Hematopoietic multipotent progenitor cell treated with erythropoietin and hydrocortisone succinate and interleukin-3 and kit ligand, for 4 days (in vitro differentiated cells): ENCODE results near the gene NTNG1.
"Not testable (repeated sequence)": the region's sequence is repeated elsewhere in the genome, so short reads cannot be mapped to it uniquely, and the experiment has no call there.

Experiments
- DNase-seq: peaks from one replicate; pipeline ENCODE4 v3.0.0-alpha.2; 2015

NTNG1 gene

DNA sequence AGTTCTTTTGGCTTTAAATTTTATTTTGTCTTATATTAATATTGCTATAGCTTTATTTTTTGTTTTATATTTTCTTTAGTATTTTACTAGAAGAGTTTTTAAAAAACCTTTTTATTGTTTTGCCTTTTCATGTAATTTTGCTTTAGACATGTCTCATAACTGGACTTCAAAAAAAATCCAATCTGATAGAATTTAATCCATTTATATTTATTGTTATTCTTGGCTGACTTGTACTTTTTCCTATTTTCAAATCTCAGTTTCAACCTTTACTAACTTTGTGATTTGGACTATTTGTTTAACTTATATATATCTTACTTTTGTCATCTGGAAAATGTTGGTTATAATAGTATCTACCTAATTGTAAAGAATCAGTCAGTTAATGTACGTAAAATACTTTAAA lies 61.2 kb downstream of the NTNG1 start:
- DNase-seq = no peak

DNA sequence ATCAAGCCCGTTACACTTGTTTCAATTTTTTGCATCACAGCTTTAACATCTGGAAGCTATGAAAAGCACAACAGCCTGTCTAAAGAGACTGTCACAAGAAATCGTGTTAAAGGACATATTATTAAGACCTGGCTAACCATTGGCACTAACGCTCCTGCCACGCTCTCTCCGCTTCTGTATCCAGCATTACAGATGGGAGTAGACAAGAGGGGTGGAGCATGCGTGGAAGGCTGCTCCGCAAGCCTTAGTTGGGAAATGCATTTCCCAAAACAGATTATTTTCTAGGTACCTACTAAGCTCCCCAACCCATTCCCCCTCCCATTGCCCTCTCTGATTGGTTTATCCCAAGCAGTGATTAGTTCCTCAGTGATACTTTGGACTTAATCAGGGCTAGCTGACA lies 72.4 kb downstream of the NTNG1 start:
- DNase-seq = no peak

DNA sequence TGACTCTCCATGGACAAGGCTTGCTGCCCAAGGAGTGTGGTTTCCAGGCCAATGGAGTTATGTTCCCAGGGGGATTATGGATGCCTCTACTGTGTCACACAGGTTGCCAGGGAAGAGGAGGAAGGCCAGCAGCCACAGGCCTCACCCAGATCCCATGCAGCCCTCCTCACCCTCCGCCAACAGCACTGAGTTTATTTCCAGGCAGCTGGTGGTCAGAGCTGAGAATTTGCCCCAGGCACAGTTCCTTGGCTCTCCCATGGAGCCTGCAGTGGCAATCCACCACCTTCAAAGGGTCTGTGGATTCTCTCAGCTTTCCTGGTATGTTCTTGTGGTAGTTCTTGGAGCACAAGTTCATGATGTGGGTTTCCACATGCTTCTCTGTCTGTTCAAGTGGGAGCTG lies 79.2 kb downstream of the NTNG1 start:
- DNase-seq = no peak

DNA sequence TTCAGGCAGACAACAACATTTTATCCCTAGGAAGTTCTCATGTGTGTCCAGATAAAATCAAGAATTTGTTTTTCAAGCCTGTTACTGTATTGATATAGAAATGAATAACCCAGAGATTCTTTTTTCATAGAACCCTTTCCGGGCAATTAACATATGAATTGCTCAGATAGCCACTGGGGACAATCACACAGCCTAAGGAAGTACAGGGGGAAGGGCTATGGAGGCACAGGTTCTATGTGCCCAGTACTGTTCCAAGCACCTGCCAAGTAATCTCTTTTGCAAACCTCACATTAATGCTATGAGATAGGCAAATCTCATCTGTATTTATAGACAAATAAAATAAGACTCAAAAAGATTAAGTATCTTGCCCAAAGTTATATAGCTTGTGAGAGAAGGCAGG lies 84.9 kb downstream of the NTNG1 start:
- DNase-seq = no peak

DNA sequence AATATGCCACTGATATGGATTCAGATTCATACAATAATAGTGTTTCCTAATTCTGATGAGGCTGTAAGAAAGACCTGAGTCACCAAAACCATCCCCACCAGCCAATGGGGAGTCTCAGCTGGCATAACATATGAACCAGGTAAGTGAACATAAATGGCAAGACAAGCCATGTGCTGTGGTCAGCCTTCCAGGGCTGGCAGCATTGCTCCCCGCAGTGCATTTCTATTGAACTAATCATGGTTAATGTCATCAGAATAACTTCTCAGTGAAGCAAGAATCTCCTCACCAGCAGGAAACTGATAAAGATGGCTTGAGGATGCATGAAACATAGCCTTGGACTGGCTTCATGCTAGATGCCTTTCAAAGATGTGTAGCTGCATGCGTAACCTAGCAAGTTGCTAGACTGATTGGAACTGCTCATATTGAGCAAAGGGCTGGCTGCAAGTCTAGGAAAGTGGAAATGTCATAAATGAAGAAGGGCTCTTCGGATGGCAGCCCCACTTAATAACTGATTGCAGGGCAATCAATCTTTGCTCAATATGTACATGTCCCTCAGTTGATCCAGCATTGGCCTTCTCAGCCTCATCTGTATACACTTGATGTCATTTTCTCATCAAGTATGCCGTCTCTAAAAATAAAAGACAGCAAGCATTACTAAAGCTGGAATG lies 88.0 kb downstream of the NTNG1 start:
- no peak for DNase-seq

DNA sequence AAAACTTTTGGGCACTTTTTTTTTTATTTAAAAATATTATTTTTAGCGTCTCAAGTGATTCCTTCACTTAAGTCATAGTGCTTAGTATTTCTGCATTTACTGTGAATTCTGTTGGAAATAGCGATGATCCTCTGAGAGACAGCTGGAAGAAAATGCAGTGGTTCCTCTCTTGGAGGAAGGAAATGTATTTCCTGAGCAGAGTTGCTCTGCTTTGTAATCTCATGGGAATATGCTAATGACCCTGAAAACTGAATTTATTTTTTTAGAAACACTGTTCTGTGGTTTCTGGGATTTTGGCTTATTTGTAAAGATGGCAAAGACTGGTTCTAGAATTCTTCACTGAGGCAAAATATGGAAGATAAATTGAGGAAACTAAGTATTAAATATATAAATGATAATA lies 88.9 kb downstream of the NTNG1 start:
- DNase-seq = no peak

DNA sequence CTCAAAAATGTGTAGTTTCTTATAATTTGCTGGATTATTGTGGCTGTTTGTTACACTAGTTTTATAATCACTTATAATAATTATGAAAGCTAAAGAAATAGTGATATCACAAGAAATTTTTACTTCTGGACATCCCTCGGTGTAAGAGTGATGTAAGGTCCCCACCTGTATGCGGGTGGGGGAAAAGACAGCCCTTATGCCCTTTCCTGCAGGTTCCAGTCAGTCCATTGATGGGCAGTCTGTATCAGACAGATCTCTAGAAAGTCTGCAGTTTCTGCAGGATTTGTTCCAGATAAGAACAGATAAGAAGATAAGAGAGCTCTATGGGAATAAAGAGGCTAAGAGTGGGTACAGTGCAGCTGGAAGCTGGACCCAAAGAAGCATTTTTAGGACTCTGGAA lies 89.3 kb downstream of the NTNG1 start:
- no peak for DNase-seq

DNA sequence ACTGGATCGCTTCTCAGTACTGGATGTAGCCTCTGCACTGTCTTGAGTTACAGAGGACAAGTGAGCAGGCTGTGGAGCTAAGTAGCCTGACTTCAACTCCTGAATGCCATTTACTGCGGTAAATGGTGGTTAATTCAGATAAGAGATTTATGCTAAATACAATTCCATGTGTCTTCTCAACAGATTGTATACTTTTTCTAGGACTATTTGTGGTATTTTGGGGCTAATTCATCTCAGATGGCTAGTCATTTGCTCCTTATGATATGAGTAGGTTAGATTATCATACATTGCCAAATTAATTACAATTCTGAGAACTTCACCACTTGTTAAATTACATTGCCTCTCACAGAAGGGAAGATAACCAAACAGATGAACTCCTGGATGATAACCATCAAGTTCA lies 90.5 kb downstream of the NTNG1 start:
- DNase-seq = no peak

DNA sequence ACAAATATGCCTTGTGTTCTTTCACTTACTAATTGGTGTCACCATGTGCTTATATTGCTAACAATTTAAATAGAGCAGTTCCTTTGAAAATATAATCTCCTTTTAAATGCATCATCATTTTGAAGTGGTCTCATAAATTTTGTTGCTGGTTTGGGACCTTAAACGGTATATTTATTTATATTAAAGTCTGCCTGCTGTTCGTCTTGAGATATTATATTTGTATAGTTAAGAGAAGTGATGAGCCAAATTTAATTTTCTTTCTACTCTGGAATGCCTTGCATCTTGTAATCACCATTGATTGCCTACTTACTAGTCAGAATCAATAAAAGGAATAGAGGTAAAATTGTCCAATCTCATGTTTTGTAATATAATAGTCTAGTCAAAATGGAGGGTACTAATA lies 91.6 kb downstream of the NTNG1 start:
- no peak for DNase-seq

DNA sequence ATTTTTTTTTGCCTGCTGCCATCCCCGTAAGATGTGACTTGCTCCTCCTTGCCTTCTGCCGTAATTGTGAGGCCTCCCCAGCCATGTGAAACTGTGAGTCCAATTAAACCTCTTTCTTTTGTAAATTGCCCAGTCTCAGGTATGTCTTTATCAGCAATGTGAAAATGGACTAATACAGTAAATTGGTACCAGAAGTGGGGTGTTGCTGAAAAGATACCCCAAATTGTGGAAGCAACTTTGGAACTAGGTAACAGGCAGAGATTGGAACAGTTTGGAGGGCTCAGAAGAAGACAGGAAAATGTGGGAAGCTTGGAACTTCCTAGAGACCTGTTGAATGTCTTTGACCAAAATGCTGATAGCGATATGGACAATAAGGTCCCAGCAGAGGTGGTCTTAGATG lies 95.9 kb downstream of the NTNG1 start:
- not testable (repeated sequence) for DNase-seq

DNA sequence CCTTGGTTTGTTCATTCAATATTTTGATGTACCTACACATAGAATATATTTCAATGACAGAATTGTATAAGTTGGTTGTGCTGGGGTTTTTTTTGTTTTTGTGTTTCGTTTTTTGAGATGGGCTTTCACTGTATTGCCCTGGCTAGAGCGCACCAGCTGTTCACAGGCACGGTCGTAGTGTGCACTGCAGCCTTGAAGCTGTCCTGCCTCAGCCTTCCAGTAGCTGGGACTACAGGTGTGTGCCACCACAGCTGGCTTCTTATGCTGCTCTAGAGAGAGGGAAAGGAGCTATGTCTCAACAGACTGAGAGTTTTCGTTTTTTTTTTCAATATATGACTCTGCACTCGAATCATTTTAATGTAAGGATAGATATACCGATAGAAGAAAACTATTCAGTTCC lies 102.6 kb downstream of the NTNG1 start:
- no peak for DNase-seq

DNA sequence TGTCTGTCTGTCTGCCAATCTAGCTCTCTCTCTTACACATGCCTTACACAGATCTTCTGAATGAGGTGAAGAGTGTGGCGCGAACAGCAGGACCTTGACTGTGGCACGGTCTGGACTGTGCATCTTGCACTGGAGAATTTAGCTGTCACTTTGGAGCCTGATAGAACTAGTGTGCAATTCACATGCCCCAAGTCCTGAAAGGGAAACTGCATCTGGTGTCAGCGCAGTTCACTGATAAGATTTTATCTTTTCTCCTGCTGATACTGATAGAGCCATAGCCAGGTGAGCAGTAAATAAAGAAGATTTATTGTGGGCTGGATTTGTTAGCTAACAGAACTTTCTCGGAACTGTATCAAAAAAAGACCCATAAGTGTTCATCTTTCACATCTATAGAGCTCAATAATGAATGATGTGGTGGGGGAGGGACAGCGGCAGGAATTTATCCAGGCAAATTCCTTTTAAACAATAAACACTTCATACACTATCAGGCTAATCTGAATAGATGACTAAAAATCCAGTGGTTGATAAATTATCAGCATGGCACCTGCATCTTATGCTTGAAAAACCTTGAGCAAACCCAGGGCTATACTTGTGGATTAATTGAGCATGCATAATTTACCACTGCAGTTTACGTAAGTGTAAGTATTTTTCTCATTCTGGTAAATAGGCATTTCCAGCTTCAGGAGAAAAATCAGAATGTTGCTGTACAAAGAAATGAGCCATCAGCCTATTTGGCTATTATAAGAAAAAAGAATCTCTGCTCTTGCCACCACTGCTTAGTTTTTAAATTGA lies 104.1 kb downstream of the NTNG1 start:
- DNase-seq = no peak

DNA sequence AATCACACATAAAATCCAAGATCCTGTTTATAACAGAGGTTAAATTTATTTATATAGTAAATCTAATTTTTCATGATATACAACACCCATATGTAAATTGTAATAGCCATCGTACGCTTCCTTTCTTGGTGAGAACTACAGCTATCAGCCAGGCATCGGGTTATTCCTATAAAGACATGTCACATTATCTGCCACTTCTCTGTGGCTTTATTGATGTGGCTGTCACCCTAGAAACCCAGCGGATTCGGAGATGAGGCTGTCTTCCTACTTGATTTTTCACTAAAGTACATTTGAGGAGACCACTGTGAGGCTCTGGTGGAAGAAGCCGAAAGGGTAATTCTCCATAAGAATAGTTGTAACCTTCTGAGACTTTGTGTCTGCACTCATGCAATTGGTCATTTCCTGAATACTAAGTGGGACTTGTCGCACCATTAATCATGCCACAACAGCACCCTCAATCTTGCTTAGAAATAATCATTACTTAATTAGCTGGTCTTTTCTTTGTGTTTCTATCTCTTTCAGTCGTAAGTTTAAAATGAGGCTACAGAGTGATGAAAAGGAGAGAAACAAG lies 106.0 kb downstream of the NTNG1 start:
- no peak for DNase-seq

DNA sequence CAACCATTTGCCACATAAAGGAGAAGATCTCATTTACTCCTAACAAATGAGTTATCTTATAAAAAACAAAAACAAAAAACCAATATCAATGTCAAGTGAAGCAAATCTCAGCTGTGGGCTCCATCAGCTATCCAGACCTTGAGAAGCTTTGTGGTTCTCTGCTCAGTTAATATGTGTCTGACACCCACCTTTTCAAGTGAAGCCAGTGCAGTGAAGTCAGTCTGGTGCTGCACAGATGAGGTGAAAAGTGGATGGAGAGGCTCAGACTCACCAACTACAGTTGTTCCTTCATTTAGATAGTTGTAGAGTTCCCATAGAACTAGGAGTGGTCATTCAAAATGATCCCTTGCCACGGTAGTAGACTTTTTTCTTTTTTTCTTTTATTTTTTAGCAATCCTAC lies 106.8 kb downstream of the NTNG1 start:
- DNase-seq = no peak

DNA sequence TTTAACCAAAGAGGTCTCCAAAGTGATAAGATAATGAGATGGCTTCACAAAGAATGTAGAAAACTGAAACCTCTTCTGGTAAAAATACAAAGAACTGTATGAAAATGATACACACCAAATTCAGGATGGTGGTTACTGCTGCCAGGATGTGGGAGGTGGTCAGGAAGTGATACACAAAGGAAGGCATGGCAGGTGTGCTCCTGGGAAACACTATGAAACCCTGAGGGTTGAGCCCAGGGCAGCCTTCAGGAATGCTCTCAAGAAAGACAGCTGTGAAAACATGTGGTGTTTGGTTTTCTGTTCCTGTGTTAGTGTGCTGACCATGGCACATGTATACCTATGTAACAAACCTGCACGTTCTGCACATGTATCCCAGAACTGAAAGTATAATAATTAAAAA lies 109.3 kb downstream of the NTNG1 start:
- DNase-seq = no peak

DNA sequence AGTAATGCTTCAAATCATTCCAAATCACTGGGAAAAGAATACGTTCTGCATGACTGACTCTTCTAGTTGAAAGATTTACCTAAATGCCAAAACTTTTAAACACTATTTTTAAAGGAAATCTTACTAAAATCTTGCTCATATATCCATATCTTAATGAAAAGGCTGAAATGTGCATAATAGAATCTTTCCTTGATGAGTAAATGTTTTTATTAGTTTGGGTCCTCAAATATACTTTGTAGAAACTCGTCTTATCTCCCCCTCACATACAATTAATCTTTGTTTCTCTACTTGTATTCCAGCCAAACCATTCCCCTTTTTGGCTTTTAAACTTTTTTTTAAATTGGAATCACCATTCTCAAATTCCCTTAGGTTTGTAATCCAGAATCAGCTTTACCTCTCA lies 110.2 kb downstream of the NTNG1 start:
- no peak for DNase-seq

DNA sequence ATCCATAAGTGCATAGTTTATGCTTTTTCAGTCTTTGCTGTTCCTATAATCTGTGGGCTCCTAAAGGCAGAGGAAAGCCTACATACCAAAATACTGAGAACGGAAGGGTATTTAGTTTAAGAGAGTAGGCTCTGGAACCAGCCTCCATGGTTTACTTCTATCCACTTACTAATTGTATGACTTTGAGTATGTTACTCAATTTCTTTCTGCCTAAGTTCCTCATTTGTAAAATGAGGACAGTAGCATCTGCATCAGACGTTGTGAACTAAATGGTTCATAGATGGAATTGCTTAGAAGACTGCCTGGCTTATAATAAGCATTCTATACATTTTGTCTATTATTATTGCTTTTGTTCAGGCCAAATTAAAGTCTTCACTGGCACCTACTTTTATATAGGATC lies 111.0 kb downstream of the NTNG1 start:
- peak; percentile 14 for DNase-seq

DNA sequence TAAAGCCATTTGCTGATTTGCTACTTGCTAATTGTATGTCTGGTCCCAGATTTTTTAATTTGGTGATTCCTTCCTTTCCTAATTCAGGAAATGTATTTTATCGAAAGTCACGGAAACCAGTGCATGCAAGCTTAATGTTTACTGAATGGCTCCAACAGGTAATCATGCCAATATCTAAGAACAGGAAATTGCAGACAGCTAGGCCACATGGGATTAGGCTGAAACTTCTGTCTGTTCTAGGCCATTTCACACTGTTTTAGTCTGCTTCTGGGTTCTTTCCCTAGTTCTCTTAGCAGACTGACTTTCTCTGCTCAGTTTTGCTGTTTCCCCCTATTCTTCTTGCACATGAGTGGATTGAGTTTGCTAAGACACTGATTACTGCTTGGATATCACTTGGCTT lies 111.4 kb downstream of the NTNG1 start:
- no peak for DNase-seq

DNA sequence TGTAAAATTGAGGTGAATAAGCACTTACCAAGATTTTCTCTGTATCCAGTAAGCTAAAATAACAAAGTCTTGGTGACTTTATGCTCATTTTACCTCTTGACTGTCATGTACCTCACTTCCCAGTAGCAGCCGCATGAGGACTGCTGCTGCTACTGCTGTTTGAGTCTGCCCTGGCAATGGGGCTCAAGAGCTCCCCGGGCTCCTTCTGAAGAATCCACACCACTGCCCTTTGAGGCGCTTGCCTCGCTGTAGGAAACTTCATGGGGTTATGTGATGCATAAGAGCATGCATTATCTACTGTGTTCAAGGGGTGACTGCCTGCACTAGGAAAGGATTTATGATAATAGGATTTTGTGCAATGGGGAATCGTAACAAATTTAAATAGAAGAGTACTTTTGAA lies 113.5 kb downstream of the NTNG1 start:
- DNase-seq = no peak

DNA sequence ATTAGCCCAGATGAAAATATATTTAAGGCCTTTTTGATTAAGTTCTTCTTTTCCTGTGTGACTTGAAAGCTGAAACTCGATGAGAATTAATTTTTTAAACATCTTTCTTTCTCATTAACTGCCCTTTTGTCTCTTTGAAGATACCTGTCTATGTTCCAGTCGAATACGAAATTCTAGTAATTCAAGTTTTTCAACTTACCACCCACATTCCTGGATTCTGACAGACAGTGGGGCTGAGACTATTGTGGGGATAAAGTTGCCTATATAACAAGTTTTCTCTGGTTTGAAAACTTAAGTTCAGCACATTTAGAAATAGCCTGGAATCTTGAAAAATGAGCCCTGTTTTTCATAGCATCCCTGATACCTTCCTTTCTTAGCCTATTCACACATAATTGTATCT lies 114.6 kb downstream of the NTNG1 start:
- DNase-seq = no peak

DNA sequence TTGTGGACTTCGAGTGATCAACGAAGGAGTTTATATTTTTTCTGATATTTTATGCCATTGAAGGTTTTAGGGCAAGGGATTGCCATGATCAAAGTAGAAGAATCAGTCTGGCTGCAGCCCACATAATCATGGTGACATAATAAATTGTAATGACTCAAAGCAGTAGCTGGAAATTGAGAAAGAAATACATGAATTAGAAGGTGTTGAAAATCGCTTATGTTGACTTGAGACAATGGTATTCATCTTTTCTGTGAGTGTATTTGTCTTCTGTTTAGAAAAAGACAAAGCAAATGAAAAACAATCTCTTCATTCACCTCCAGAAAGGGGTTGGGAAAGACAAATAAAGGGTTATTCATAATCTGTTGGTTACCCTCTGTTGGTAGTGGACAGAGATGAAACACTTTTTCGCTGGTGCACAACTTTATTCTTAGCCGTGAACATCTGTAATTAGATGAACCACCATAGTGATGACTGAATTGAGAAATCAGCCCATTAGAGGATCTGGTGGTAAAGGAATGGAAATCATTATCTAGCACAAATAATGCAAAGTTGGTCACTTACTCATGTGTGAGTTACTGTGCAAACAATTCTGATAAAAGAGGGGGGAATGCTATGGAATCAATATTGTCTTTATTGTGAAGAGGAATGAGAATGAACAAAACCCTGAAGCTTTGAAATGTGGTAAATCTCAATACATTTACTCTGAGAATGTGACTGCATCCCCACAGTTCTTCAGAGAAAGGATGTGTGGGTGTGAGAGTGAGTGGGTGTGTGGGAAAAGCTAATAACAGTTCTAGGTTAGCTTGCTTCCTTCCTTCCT lies 121.8 kb downstream of the NTNG1 start:
- no peak for DNase-seq

DNA sequence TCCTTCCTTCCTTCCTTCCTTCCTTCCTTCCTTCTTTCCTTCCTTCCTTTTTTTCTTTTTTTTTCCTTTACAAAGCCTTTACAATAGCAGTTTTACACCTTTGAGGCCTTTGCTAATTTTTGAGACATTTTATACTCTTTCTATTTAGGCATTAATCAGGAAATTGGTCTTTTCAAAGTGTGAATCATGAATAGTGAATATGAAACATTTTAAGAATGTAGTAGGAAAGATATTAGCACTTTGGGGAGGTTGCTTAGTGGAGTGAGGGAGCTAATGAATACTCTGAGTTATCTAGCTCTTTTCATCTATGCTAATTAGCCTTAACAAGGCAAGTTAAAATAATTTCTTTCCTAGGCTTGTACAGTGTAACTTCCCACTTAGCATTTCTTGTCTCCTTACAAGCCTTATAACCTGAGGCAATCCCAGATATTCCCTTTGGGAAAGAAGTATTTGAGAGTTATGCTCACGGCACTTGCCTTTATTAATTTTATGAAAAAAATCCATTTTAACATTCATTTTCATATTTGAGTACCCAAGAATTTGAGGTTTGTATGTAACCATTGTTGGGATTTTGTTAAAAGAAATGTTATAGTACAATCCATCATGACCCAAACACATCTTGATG lies 122.6 kb downstream of the NTNG1 start:
- no peak for DNase-seq

DNA sequence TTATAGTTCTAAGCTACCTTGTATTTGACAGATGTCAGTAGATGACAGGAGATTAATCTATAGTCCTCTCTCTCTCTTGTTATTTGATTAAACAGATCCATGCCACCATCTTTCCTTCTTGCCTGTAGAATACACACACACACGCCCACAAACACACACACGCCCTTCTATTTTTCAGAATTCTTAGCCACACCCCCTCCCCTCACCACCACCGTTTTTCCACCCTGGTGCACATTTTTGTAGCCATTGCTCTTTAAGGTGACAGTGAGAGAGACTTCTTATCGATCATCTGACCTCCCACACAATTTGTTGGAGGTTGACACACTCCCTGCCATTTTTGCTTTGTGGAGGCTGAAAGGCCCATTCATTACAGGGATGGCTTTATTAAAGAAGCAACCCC lies 123.2 kb downstream of the NTNG1 start:
- DNase-seq = no peak
